GM18909 (cell line): ENCODE measurements around the gene FLT3.

Experiments
- ATAC-seq: cut with Tn5 transposase; IDR thresholded peaks from one replicate; pipeline ENCODE4 v1.9.1; 2021; ENCODE audit warnings: mild to moderate bottlenecking; ENCODE audit not compliant: unreplicated experiment, poor library complexity

The FLT3 gene

DNA sequence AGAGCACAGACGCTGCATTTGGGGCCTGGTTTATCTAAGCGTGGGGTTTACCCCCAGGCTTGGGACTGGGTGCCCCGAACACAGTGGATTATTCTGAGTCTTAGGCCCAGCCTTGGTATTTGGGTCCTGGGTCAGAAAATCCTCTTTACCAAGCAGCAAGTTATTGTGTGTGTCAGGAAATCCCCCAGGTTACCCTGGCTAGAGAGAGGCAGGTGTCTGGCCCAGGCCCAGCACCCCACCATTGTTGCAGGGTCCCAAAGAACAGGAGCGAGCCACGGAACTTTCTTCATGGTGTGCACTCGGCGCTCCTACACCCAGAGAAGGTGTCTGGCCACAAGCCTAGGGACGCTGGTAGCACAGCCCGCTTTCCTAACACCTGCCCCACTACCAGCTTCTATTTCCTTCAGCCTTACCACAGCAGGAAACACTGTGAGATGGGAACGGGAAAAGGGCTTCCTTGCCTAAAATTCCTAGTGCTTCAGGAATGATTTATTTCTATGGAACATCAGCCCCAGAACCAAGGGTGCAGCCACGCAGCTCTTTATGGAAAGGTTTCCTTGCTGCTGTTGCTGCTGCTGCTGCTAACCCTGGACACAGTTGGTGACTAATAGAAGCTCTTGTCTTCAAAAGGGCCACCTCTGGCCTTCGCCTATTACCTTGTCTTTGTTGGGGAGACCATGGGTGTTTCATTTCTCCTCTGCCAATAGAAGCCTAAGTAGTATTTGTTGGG lies 123.8 kb downstream of the FLT3 start:
- ATAC-seq: no peak

DNA sequence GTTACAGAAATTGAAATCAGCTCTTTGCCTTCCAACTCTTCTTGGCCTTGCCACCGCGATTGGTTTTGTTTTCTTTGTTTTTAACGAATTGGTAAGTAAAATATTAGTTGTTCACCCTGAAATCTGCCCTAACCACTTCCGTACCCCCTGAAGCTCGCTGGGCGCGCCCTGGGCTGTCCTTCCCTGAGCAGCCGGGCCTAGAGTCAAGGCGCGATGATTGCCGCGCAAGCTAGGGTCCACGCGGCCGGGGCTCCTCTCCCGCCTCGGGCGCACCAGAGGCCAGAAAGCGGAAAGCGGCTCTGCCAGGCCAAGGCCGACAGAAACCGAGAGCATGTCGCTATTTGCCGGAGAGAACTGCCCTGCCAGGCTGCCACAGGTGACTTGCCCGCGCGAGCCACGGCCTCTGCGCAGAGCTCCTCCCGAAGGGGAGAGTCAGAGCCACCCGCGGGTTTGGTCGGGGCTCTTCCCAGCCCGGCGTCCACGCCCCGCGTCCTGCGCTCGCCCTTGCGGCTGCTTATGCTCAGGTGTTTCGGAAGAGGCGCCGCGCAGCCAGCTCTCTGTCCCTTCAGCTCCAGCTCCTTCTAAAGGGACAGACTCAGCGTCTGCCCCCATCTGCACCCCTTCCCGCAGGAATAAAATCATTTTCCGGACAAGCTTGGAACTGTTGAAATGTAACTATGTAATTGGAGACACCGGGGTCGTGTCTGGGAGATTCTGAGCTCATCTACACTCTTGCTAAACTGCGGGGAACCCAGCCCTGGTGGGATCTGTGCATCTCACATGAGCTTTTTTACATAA lies 124.6 kb downstream of the FLT3 start:
- ATAC-seq: no peak

DNA sequence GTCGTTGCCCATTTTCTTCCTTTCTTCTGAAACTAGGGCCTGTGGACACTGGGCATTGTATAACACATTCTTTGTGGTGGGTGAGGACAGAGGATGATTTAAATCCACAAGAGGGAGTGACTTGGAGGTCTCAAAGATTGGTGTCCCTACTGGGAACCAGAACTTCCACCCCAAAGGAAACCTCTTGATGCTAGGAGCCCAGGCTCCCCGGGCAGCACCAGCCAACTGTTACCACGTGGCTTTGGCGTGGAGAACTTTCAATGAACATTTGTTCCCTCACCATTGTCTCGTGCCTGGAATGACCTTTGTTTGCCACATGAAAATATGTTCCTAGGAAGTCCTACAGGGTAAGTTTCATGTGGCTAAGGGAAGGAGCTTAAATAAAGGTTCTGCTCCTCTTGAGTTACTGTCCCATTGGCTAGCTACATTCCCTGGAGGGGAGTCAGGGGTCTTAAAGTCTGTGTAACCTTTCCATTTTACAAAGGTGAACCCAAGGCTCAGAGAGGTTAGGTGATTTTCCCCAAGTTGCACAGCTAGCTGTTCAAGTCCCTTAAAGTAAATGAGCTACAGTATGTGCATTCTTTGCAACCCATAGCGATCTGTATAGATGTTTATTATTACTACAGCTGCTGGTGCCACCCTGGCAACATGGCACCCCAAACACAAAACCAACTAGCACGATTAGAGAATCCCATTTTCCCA lies 126.3 kb downstream of the FLT3 start:
- no peak for ATAC-seq

DNA sequence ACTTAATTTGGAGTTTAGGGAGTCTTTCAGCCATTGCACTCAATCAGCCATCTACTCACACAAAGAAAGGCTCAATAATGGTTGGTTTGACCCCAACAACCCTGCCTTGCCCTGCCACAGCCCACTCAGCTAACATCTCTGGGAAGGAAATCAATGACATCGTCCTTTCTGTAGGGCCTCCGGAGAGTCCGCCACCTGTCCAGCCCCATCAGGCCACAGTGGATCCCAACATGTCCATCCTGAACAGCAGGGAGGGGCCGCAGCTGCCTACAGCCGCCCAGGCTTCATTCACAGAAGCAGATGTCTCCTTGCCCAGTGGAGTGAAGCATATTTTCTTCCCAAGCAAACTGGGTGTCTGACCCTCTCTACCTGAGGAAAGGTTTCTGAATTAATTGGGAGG lies 127.1 kb downstream of the FLT3 start:
- no peak for ATAC-seq

DNA sequence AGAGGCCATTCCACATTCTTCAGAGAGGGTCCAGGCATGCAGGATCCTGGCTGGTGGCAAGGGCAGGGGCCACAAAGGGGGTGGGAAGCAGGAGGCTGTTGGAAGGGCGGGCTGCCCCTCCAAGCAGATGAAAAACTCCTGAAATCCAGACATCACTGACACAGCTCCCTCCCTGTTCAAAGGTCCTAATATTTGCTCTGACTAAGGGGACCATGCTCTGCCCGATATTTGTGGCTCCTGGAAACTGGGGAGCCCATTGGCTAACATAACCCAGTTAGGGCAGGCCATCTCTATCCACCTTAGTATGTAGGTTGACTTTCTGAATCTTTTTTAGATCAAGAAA lies 127.9 kb downstream of the FLT3 start:
- no peak for ATAC-seq

DNA sequence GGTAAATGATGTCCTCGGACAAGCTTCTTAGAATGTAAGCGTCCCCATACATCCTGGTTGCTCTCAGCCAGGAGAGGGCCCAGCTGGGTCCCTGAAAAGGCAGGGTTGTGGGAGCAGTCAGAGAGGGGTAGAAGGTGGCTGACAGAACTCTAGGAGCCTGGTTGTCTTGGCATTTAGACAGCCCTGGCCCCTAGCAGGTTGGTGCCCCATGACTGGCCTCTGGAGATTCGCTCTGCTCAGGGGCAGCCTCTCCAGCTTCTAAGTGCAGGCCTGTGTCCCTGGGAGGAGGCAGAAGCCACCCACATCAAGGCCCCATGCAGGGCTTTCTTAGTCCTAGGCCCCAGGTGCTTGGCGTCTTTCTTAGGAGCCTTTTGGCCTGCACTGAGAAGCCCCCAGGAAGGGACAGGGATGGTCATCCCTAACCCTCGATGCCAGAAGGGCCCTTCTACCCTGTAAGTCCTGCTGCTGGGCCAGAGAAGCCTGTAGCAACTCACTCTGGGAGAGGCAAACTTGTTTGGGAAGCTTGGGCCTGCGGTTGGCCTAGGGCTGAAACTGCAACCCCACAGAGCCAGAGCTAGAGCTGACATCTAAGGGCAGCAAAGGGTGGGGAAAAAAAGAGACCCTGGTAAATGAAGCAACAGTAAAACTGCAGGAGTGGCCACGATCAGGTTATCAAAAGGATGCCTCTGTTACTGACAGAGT lies 128.4 kb downstream of the FLT3 start:
- ATAC-seq: no peak

DNA sequence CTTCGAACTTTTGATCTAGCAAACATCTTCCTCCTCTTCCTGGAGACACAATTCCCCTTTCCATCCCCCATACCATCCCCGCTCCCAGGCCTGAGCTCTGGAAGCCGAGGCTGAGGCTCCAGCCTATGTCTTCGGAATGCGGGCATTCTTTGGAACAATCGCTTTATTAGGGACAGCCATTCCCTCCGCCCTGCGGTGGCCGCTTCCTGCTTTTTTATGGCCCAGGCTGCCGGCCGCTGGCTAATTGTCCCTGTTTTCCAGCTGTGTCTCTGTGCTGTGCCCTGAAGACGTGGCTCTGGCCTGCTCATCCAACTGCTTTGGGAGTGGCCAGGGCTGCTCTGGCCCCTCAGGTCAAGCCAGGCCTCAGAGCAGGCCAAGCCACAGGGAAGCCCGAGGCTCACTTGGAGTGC lies 129.1 kb downstream of the FLT3 start:
- ATAC-seq: no peak

DNA sequence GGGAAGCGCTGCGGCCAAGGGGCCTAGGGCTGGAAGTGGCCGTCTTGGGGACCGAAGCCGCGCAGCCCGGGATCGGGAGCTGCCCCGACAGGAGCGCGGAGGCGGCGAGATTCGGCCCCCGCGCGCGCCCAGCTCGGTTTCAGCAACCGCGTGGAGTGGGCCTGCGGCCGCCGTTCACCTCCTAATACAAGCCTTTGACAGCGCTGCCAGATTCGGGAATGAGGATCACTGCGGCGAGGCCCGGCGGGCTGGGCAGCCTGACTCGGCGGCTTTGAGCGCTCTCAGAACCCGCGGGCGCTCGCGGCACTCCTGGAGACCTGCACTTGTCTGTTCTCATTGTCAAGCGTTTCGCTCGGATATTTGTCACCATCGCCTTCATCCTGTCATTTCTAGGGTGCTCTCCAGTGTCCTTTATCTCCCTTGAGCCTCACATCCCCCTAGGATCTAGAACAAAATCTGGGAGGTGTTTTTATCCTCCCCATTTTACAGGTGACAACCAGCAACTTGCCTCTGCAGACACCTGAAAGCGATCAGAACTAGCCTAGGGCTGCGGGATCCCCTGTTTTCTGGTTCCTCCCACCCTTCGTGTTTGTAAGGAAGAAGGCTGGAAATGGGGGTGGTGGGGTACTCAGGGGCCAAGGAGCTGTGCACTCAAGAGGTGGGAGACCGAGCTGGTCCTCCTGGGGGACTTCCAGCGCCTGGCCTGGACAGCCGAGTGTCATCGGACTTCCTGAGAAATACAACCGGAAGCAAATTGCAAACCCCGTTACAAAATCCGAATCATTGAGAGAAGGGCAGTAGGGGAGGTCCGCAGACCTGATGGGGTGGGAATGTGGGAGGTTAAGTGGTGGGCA lies 129.8 kb downstream of the FLT3 start:
- no peak for ATAC-seq

DNA sequence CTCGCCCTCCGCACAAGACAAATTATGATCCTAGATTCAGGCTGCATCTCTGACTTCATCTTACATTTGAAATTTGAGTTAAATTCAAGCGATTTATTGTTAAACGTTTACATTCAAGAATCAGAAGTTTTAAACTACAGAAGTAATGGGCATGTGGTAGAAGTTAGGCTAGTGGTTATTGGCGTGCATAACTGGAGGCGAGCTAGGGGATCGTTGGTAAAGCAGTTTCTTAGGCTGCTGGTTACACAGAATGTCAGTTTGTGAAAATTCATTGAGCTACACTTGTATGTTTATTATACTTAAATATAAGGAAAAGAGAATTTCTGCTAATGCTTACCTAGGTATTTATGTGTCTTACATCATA lies 130.5 kb downstream of the FLT3 start:
- ATAC-seq: no peak

DNA sequence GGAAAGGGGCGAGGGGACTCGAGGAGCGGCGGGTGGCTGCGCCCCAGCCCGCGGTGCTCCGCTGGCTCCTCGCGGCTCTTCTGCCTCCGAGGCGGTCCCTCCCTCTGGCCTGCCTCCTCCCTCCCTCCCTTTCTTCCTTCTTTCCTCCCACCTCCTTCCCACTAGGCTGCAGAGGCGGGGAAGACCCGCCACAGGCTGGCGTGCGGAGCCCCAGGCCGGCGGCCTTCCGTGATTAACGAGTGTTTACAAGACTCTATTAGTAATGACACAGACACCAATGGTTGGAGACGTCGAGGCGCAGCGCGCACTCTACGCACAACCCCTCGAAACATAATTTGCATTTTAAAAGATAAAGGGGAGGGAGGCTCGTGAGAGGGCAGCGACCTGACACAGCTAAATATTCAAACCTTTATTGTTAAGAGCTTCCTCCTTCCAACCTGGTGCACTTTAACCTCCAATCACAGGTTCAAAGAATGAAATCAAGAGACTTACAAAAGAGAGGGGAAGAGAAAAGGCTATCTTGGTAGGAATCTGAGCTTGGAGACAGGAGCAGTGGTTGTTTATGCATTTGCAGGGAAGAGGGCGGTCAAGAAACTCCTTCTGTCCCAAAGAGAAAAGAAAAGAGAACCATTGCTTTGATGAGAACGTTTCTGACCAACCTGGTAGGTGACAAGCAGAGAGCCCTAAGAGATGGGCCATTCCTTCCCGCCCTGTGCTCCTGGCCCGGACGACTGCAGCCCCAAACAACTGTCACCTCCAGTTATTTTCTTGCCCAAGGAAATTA lies 131.1 kb downstream of the FLT3 start, which contains the start of gene CDX2:
CDX2 (minus strand) TSS at position 234 of the 784 bp plus-strand sequence. CDS start 309 bp downstream, outside the sequence.
- no peak for ATAC-seq

DNA sequence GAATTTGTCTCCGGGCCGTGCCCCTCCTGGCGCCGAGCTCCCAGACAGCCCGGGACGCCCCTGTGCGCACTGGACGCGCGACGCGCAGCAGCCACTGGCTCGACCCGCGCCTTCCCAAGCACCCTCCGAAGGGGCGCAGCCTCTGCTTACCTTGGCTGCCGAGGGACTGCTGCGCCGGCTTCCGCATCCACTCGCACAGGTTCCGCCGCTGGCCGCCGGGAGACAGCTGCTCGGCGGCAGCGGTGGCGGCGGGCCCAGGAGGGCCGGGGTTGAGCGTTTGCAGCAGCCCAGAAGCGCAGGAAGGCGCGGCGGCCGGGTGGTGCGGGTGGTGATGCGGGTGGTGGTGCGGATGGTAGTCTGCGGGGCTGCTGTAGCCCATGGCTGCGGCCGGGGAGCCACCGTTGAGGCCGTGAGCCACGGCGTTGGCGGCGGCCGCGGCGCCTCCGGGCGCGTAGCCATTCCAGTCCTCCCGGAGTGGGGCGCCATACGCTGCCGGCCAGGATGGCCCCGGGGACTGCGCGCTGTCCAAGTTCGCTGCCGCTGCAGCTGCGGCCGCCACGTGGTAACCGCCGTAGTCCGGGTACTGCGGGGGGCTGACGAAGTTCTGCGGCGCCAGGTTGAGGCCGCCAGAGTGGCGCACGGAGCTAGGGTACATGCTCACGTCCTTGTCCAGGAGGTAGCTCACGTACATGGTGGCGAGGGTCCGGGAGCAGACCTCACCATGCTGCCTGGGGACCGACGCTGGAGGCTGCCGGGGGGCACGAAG lies 131.9 kb downstream of the FLT3 start:
- ATAC-seq: no peak

DNA sequence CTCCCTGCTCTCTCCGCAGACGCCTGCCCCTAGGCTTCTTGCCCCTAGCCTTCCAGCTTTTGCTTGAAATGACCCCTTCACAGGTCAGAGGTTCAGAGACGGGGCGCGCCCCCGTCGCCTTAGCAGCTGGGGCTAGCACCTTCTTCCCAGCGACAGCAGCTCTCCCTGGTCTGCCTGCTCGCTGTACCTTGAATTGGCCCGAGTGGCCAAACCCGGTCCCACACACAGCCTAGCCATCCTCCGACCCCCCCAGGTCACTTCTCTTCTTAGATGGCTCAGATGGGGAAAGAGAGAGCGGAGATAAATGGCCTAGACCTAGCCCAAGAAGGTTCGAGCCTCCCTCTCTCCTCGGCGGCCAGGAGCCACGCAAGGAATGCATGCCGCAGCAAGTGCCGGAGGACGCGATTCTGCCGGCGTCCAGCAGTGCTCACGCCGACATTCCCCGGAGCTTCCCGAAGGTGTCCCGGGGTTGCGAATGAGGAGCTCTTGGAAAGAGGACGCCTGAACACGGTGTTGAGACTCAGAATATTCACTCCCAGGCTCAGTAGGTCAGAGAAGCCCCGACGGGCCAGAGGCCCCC lies 132.6 kb downstream of the FLT3 start:
- no peak for ATAC-seq

DNA sequence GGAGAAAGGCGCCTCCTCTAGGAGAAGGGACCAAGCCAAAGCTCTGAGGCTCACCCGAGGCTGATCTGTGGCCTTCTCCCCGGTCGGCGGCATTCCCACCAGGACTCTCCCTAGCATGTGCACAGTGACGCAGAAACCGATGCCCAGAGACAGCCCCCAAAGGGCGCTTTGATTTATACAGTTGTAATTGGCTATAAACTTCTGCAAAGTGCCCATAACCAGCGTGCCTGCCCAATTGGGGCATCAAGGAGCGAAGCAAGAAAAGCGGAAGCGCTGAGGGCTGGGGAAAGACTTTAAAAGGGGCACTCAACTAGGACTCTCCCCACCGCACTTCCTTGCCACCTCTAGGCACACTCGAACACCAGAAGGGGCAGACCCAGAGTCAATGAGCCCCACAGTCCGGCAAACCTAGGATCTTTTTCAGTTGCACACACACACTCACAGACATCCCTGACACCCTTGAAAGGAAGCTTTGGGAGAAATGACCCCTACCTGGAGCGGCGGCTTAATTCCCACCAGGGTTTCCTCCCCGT lies 133.1 kb downstream of the FLT3 start:
- no peak for ATAC-seq

DNA sequence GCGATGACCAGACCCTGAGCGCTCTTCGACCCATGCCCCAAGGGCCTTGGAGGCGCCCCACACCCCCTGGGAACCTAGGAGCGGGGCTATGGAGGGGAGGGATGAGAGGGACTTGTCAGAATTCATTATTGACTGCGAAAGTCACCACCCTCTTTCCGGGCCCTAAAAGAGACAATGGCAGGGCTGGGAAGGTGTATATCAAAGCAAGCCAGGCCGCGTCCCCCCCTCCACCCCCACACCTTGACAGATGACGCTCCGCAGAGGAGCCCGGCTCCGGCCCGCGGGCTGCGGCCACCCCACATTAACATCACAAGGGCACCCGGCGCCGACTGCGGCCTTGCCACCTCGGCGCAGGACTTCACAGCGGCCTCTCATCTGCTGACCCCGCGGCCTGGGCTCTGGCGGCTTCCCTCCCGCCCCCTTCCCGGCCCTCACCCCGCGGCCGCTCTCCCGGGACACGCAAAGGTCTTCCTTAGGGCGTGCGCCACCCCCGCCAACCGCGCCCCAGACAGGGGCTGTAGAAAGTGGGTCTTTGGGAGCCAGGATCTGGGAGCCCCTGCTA lies 133.7 kb downstream of the FLT3 start:
- no peak for ATAC-seq

DNA sequence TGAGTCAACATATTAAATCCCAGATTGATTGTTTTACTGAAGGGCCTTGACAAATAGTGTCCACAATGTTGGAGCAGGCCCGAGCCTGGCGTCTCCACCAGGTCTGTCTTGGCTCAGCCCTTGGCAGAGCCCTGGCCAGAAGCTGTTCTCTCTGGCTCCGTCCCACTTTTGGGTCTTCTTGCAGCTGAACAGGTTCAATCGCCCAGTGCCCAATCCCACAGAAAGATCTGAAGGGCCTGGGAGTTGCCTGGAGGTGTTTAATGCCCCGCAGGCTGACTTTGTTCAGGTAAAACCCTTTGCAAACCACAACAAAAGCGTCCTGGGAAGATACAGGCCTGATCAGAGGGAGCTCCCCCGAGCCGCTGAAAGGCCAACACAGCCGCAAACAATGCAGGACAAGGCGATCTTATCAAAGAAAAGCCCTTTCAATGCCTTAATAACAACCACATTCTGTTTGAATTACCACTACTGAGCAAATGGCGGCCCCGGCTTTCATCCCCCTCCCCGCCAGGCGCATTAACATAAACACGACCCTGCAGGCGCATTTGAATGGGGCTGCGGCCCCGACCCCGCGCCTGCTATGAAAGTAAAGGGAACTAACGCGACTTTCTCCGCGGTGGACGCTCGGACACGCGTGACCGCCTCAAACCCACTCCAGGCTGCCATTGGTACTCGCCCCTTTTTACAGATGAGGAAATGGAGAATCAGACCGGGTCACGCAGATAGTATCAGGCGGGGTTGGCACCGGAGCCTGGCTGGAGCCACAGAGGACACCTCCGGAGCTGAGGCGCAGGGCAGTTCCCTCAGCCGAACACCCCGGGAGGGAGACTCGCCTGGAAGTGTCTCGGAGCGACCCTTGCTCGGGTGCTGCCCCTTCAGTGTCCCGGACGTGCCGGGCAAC lies 134.4 kb downstream of the FLT3 start:
- no peak for ATAC-seq

DNA sequence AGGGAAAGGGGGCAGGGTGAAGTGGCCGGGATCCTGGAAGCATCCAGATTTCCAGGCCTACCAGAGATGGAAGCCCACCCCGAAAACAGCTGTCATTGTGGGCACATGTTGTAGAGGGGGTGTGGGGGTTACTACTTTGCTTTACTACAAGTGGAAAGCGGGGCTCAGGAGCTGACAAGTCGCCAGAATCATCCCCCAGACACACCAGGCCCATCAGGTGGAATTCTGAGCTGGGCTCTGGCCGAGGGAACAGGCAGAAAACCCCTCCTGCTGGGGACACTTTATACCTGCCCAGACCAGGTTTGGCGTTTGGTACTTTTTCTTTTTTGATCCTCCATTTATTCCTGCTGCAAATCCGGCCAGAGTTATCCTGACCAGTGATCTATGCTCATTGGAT lies 135.0 kb downstream of the FLT3 start:
- ATAC-seq: no peak
